GM12873 (cell line): ENCODE data around the gene PCA3.

ENCODE experiments used
- TF ChIP-seq, protein P1 (sequence below): IDR thresholded peaks from 2 replicates; pipeline ENCODE4 v1.5.1; 2012; ENCODE audit warnings: low read depth, mild to moderate bottlenecking, moderate library complexity, low read length, control low read depth; ENCODE audit not compliant: insufficient read depth; ENCODE audit errors: missing control alignments

PCA3 gene

DNA sequence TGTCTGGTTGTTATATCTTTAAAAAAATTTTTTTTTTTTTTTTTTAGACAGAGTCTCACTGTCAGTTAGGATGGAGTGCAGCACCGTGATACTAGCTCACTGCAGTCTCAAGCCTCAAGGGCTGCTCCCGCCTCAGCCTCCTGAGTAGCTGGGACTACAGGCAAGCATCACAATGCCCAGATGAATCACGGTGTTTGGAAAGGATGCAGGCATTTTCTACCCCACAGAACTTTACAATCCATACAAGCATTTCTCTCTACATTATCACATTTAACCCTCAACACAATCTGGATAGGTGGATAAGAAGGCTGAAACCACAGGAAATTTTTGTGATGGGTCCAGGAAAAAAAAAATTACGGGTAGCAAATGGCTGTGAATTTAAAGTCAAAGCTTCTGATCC, 5.8 kb upstream of the PCA3 start:
- TF ChIP-seq, protein P1, sequence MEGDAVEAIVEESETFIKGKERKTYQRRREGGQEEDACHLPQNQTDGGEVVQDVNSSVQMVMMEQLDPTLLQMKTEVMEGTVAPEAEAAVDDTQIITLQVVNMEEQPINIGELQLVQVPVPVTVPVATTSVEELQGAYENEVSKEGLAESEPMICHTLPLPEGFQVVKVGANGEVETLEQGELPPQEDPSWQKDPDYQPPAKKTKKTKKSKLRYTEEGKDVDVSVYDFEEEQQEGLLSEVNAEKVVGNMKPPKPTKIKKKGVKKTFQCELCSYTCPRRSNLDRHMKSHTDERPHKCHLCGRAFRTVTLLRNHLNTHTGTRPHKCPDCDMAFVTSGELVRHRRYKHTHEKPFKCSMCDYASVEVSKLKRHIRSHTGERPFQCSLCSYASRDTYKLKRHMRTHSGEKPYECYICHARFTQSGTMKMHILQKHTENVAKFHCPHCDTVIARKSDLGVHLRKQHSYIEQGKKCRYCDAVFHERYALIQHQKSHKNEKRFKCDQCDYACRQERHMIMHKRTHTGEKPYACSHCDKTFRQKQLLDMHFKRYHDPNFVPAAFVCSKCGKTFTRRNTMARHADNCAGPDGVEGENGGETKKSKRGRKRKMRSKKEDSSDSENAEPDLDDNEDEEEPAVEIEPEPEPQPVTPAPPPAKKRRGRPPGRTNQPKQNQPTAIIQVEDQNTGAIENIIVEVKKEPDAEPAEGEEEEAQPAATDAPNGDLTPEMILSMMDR = no peak

DNA sequence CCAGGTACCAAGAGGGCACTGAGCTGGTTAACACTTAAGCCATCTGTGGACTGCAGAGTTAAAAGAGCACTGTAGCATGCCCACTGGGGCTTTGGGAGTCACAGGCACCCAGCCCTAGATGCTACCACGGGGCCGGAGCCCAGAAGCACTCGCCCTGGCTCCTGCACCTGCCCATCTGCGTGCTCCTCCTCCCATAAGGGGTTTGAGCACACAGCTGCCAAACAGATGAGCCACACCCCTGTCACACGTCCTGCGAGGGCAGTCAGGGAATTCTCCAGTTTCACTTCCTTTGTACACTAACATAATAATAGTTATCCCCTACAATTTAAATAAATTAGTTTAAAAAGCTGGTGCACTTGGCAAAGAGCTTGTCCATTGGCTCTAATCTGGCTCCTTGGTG, 4.5 kb upstream of the PCA3 start:
- TF ChIP-seq, protein P1 = no peak

DNA sequence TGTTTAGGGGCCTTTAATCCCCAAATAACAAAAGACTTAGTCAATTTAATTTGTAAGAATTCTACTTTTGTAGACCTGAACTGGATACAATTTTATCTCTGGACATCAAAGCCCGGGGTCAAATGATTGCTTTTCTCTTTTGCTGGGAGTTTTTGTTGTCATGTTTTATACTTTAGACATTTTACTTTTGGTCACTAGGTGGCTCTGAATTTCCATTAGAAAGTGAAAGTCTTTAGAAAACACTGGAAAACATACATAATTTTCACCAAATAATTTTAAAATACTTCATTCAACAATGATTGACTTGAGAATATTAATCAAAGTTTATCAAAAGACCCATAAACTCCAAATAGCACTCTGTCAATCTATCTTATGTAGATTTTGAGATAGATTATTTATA, 2.8 kb upstream of the PCA3 start:
- TF ChIP-seq, protein P1 = peak; percentile 23

DNA sequence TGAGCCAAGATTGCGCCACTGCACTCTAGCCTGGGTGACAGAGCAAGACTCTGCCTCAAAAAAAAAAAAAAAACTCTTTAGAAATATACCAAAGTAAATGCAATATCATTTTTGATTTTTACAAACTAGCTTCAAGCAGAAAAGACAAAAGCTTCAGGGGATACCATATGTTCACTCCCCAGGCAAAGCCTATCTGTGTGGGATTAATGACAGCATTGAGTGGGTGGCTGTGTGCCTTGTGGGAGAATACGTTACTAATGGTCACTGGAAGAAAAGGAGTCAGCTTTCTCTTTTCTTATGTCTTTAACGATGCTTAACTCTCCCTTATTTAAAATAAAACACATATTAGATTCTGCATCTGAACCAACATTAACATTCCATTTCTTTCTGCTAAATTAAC, 1.9 kb downstream of the PCA3 start:
- TF ChIP-seq, protein P1 = no peak

DNA sequence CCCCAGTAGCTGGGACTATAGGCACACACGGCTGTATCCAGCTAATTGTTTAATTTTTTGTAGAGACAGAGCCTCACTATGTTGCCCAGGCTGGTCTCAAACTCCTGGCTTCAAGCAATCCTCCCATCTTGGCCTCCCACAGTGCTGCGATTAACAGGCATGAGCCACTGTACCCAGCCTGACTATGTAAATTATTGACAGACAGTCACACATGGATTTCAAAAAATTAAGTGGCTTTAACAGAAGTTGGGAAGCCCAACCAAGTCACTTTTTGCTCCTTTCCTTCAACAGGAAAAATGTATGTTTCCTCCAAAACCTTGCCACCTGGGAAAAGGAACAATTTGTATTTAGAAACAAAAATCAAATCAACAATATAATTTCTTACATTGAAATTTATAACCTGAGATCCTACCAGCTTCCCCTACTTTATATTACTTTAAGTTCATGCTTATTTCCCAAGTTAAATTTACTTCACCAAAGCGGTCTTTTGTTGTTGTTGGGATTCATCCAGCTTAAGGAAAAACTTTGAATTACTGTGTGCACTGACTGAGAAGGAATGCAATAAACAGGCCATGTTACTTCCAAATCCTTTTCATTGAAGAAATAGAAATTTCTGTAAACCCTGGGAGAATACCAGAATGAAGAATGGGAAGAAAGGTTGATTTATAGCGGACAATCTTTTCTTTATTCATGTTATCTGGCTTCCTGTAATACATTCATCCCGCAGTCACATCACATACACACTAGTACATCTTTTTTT, 8.6 kb downstream of the PCA3 start:
- TF ChIP-seq, protein P1 = no peak

DNA sequence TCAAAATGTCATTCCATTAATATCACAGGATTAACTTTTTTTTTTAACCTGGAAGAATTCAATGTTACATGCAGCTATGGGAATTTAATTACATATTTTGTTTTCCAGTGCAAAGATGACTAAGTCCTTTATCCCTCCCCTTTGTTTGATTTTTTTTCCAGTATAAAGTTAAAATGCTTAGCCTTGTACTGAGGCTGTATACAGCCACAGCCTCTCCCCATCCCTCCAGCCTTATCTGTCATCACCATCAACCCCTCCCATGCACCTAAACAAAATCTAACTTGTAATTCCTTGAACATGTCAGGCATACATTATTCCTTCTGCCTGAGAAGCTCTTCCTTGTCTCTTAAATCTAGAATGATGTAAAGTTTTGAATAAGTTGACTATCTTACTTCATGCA, 20.6 kb downstream of the PCA3 start:
- TF ChIP-seq, protein P1 = no peak

DNA sequence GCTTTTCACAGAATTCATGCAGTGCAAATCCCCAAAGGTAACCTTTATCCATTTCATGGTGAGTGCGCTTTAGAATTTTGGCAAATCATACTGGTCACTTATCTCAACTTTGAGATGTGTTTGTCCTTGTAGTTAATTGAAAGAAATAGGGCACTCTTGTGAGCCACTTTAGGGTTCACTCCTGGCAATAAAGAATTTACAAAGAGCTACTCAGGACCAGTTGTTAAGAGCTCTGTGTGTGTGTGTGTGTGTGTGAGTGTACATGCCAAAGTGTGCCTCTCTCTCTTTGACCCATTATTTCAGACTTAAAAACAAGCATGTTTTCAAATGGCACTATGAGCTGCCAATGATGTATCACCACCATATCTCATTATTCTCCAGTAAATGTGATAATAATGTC, 21.3 kb downstream of the PCA3 start:
- TF ChIP-seq, protein P1 = no peak
